Loucy (cell line): Measurements from ENCODE around the gene CDH13.

Experiments used
- H2AFZ ChIP-seq: fragments of 200-600 bp; sonication (generic); 2 replicates; pipeline ENCODE4 v1.6.0; 2016; ENCODE audit warnings: antibody characterized with exemption, mild to moderate bottlenecking, low read length, moderate library complexity
- H3F3A ChIP-seq: fragments of 200-600 bp; 2 replicates; pipeline ENCODE4 v1.6.0; 2016; ENCODE audit warnings: antibody characterized with exemption, low read depth, mild to moderate bottlenecking
- H3K27me3 ChIP-seq: fragments of 200-600 bp; sonication (generic); 2 replicates; pipeline ENCODE4 v1.6.1; 2014; ENCODE audit warnings: low read length, mild to moderate bottlenecking; ENCODE audit not compliant: insufficient read depth, poor library complexity, severe bottlenecking
- H3K36me3 ChIP-seq: fragments of 200-600 bp; sonication (generic); 2 replicates; pipeline ENCODE4 v1.6.1; 2016; ENCODE audit warnings: low read length; ENCODE audit not compliant: insufficient read depth
- H3K4me1 ChIP-seq: fragments of 200-600 bp; sonication (generic); 2 replicates; pipeline ENCODE4 v1.5.1; 2014; ENCODE audit warnings: low read length, mild to moderate bottlenecking; ENCODE audit not compliant: insufficient read depth, poor library complexity, severe bottlenecking
- H3K4me2 ChIP-seq: fragments of 200-600 bp; sonication (generic); 2 replicates; pipeline ENCODE4 v1.6.0; 2014; ENCODE audit warnings: antibody characterized with exemption, low read length, low read depth, mild to moderate bottlenecking; ENCODE audit not compliant: poor library complexity, severe bottlenecking
- H3K4me3 ChIP-seq: fragments of 200-600 bp; sonication (generic); 2 replicates; pipeline ENCODE4 v1.5.1; 2014; ENCODE audit warnings: low read length, mild to moderate bottlenecking, mixed read lengths; ENCODE audit not compliant: poor library complexity, severe bottlenecking
- H3K79me2 ChIP-seq: fragments of 200-600 bp; sonication (generic); 2 replicates; pipeline ENCODE4 v1.6.1; 2014; ENCODE audit warnings: low read length; ENCODE audit not compliant: insufficient read depth
- H3K9ac ChIP-seq: fragments of 200-600 bp; sonication (generic); 2 replicates; pipeline ENCODE4 v1.6.0; 2014; ENCODE audit warnings: mild to moderate bottlenecking, low read depth, low read length, moderate library complexity; ENCODE audit not compliant: poor library complexity, severe bottlenecking
- H3K9me2 ChIP-seq: fragments of 200-600 bp; sonication (generic); replicated peaks from 2 replicates; pipeline ENCODE4 v1.6.1; 2016; ENCODE audit warnings: low read depth, low read length, mixed read lengths
- H3K9me3 ChIP-seq: fragments of 200-600 bp; sonication (generic); 2 replicates; pipeline ENCODE4 v1.6.1; 2014; ENCODE audit warnings: mild to moderate bottlenecking, antibody characterized with exemption, low read length, low read depth; ENCODE audit not compliant: insufficient read depth
- H4K20me1 ChIP-seq: fragments of 200-600 bp; sonication (generic); 2 replicates; pipeline ENCODE4 v1.6.0; 2014; ENCODE audit warnings: antibody characterized with exemption, low read length, mild to moderate bottlenecking; ENCODE audit not compliant: insufficient read depth, poor library complexity, severe bottlenecking
- EZH2phosphoT487 ChIP-seq: fragments of 200-600 bp; IDR thresholded peaks from 2 replicates; pipeline ENCODE4 v1.6.1; 2018; ENCODE audit warnings: antibody characterized with exemption, mild to moderate bottlenecking, moderate library complexity, borderline replicate concordance
- TF ChIP-seq, protein P1 (sequence below): fragments of 200-600 bp; sonication (generic); conservative IDR thresholded peaks from 2 replicates; pipeline ENCODE4 v1.5.1; 2014; ENCODE audit warnings: mild to moderate bottlenecking, antibody characterized with exemption, low read length

CDH13 gene

DNA sequence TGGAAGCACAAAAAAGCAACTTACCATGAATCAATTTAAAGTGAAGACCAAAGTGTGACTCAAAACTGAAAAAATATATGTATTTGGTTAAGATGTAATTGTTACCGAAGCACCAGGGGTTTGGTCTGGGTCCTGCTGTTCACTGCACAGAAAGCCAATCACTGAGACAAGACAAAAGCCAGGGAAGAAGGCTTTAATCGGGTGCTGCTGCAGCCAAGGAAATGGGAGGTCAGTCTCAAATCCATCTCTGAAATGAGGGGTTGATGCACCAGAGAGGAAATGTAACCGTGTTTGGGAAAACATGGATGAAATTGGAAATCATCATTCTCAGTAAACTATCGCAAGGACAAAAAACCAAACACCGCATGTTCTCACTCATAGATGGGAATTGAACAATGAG is 1107.4 kb downstream of the CDH13 start:
- no peak overlapping the region for H3K4me2 ChIP-seq
- H2AFZ ChIP-seq = no peak overlapping the region
- H4K20me1 ChIP-seq = no peaks in the 10 kb centered on the region
- no peaks in the 10 kb centered on the region for H3F3A ChIP-seq
- H3K9me2 ChIP-seq = no peaks in the 10 kb centered on the region
- no peaks in the 10 kb centered on the region for H3K27me3 ChIP-seq
- TF ChIP-seq, protein P1, sequence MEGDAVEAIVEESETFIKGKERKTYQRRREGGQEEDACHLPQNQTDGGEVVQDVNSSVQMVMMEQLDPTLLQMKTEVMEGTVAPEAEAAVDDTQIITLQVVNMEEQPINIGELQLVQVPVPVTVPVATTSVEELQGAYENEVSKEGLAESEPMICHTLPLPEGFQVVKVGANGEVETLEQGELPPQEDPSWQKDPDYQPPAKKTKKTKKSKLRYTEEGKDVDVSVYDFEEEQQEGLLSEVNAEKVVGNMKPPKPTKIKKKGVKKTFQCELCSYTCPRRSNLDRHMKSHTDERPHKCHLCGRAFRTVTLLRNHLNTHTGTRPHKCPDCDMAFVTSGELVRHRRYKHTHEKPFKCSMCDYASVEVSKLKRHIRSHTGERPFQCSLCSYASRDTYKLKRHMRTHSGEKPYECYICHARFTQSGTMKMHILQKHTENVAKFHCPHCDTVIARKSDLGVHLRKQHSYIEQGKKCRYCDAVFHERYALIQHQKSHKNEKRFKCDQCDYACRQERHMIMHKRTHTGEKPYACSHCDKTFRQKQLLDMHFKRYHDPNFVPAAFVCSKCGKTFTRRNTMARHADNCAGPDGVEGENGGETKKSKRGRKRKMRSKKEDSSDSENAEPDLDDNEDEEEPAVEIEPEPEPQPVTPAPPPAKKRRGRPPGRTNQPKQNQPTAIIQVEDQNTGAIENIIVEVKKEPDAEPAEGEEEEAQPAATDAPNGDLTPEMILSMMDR = no peak
- TF ChIP-seq EZH2phosphoT487 = no peak
- no peak overlapping the region for H3K4me3 ChIP-seq
- no peak overlapping the region for H3K9ac ChIP-seq
- H3K4me1 ChIP-seq = peaks cover 30% of the 10 kb centered on the region
- no peaks in the 10 kb centered on the region for H3K79me2 ChIP-seq
- H3K36me3 ChIP-seq = no peaks in the 10 kb centered on the region
- peaks cover 21% of the 10 kb centered on the region; the same call in 1 of the 2 replicates for H3K9me3 ChIP-seq

DNA sequence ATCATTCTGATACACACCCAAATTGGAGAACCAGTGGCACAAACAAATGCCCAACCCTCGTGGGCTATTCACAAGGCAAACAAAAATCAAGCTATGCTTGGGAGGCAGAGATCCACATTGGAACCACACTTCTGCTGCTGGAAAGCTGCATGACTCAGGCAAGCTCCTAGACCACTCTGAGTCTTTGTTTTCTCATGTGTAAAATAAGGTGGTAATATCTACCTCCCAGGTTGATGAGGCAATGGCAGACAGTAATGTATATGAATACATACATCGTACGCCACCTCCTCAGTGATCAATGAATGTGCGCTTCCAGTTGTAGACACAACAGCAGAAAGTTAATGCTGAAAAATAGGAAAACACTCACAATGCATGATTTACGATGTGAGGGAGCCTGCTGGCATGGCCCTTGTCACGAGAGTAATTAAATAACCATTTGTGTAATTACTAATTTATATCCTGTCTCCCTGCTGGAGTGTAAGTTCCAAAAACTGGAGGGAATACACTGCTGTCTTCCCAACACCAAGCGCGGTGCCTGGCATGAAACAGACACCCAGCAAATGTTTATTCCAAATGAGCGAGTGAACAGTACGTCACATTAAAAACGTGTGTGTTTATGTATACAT is 1111.1 kb downstream of the CDH13 start:
- peaks cover 11% of the 10 kb centered on the region for H3K4me1 ChIP-seq
- H3K4me2 ChIP-seq = no peak overlapping the region
- no peaks in the 10 kb centered on the region for H3K9me2 ChIP-seq
- peaks cover 21% of the 10 kb centered on the region; the same call in 1 of the 2 replicates for H3K9me3 ChIP-seq
- no peak overlapping the region for H3K9ac ChIP-seq
- TF ChIP-seq EZH2phosphoT487 = no peak
- TF ChIP-seq, protein P1 = no peak
- H3K4me3 ChIP-seq = no peak overlapping the region
- no peaks in the 10 kb centered on the region for H3K27me3 ChIP-seq
- H2AFZ ChIP-seq = no peak overlapping the region
- no peaks in the 10 kb centered on the region for H3K79me2 ChIP-seq
- no peaks in the 10 kb centered on the region for H3K36me3 ChIP-seq
- no peaks in the 10 kb centered on the region for H4K20me1 ChIP-seq
- H3F3A ChIP-seq = no peaks in the 10 kb centered on the region

DNA sequence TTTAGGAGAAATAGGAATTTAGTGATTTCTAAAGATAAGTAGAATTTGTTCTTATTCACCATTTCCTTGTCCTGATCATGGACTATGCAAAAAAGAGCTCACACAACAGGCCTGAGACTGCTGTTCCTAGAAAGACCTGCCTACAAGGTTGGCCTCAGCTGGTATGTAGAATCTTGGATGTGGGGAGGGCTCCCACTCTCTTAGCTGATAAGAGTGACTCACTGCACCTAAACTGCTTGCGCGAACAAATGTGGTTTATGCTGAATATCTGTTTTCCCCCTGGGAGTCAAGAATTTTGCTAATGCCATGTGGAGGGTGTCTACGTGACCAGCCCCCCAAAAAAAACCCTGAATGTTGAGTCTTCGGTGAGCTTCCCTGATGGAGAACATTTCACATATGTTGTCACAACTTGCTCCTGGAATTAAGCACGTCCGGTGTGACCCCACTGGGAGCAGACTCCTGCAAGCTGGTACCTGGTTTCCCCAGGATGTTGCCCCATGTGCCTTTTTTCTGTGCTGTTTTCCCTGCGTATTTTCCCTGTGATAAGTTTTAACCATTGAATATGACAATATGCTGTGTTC is 1112.2 kb downstream of the CDH13 start:
- H3F3A ChIP-seq = no peaks in the 10 kb centered on the region
- H3K4me1 ChIP-seq = peaks cover 1% of the 10 kb centered on the region
- H3K9ac ChIP-seq = no peak overlapping the region
- no peaks in the 10 kb centered on the region for H3K36me3 ChIP-seq
- no peaks in the 10 kb centered on the region for H4K20me1 ChIP-seq
- no peaks in the 10 kb centered on the region for H3K79me2 ChIP-seq
- no peak overlapping the region for H2AFZ ChIP-seq
- no peak for TF ChIP-seq EZH2phosphoT487
- TF ChIP-seq, protein P1 = no peak
- H3K4me2 ChIP-seq = no peak overlapping the region
- H3K9me2 ChIP-seq = no peaks in the 10 kb centered on the region
- no peak overlapping the region for H3K4me3 ChIP-seq
- no peaks in the 10 kb centered on the region for H3K27me3 ChIP-seq
- H3K9me3 ChIP-seq = peaks cover 18% of the 10 kb centered on the region; the same call in 1 of the 2 replicates
